ENCODE data around the gene PAX7. TPM values are rescaled to one million over a fixed set of nuclear protein-coding genes. Genes with fewer than 3 reads are reported as not detected.

PAX7 gene
- total RNA-seq, 6 experiments from 2014 or later, result not detected

DNA sequence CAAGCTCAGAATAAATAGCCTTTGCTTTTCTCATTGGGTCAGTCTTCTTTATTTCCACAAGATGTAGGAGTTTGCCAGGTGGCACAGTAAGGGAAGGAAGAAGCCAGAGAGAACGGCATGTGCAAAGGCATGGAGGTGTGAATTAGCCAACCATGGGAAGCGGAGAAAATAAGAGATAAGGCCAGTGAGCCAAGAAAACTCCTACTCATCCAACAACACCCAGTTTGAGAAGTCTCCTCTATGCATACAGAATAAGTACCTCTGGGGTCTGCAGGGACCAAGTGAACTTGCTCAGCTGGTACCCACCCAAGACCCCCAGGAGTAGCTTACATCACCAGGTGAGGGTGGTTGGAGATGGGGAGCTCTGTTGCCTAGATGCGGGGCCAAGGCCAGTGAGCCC lies 162.1 kb downstream of the PAX7 start:
- H3K27me3 Mint-ChIP-seq (ENCODE audit: insufficient read depth), result peaks cover 37% of the 10 kb centered on the region

DNA sequence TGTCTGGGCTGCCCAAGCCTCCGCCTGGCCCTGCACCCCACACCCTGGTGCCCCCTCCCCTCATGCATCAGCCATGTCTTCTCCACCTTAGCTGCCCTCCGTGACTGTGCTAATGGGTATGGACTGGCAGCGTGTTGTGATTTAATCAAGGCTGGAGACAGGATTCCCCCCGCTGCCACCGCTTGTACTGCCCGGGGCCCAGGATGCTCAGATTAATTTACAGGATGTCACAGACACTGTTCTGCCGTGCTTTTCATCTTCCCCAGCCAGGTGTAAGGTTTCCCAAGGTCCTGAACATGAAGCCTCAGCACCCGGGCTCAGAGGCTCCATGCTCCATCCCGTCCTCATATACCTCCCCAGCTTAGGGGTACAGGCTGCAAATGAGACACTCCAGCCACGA lies 162.5 kb downstream of the PAX7 start:
- DNase-seq, result no peak

More for the DNA sequence above, 162.1 kb downstream of the PAX7 start:
- Mint-ChIP-seq H3K4me1 (ENCODE audit: low read depth) (no peaks in the 10 kb centered on the region), H3K27ac (no peak overlapping the region), H3K36me3 (ENCODE audit: low read depth) (no peaks in the 10 kb centered on the region), H3K9me3 (no peaks in the 10 kb centered on the region), H3K4me3 (no peak overlapping the region)
- no peak for DNase-seq
- TF ChIP-seq, protein P1, sequence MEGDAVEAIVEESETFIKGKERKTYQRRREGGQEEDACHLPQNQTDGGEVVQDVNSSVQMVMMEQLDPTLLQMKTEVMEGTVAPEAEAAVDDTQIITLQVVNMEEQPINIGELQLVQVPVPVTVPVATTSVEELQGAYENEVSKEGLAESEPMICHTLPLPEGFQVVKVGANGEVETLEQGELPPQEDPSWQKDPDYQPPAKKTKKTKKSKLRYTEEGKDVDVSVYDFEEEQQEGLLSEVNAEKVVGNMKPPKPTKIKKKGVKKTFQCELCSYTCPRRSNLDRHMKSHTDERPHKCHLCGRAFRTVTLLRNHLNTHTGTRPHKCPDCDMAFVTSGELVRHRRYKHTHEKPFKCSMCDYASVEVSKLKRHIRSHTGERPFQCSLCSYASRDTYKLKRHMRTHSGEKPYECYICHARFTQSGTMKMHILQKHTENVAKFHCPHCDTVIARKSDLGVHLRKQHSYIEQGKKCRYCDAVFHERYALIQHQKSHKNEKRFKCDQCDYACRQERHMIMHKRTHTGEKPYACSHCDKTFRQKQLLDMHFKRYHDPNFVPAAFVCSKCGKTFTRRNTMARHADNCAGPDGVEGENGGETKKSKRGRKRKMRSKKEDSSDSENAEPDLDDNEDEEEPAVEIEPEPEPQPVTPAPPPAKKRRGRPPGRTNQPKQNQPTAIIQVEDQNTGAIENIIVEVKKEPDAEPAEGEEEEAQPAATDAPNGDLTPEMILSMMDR (IDR thresholded peaks at IDR 0.05), result no peak

DNA sequence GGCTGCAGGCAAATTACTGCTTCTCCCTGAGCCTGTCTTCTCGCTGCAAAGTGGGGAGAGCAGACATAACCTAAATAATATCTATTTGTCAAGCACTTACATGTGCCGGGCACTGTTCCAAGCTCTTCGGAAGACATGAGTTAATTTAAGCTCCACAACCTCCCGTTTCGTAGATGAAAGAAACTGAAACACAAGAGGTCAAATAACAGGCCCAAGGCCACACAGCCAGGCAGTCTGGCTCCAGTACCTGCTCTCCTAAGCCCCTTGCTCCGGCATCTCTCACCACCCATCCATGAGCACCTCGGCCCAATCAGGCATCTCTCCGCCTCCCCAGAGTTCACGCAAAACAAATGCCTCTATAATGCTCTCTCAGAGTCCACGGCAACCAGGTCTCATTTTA lies 163.4 kb downstream of the PAX7 start:
- no peak for DNase-seq
- TF ChIP-seq, protein P1 (IDR thresholded peaks at IDR 0.05), result no peak
- Mint-ChIP-seq H3K36me3 (ENCODE audit: low read depth) (no peaks in the 10 kb centered on the region), H3K4me1 (ENCODE audit: low read depth) (no peaks in the 10 kb centered on the region), H3K27ac (no peak overlapping the region), H3K4me3 (no peak overlapping the region), H3K27me3 (ENCODE audit: insufficient read depth) (peaks cover 37% of the 10 kb centered on the region), H3K9me3 (no peaks in the 10 kb centered on the region)

More for the DNA sequence above, 162.5 kb downstream of the PAX7 start:
- Mint-ChIP-seq H3K27me3 (ENCODE audit: insufficient read depth) (peaks cover 37% of the 10 kb centered on the region), H3K4me3 (no peak overlapping the region), H3K27ac (no peak overlapping the region), H3K4me1 (ENCODE audit: low read depth) (no peaks in the 10 kb centered on the region), H3K36me3 (ENCODE audit: low read depth) (no peaks in the 10 kb centered on the region), H3K9me3 (no peaks in the 10 kb centered on the region)
- TF ChIP-seq, protein P1 (IDR thresholded peaks at IDR 0.05), result no peak

DNA sequence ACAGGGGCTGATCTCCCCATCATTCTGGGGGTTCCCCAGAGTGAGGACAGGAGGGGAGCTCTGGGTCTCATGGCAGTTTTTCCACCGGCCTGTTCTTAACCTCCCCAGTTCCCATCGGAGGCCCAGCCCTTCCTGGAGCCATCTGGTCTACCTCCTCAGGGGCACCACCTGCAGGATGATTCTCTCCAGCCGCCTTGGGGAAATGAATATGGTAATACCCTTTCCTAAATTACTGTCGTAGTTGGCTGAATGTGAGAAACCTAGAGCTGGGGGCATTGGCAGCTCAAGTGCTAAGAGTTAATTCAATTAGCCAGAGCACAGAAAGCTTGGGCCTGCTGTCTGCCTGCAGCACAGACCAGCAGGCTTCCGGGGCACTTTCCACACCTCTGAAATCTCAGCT lies 163.9 kb downstream of the PAX7 start:
- Mint-ChIP-seq H3K4me1 (ENCODE audit: low read depth) (no peaks in the 10 kb centered on the region), H3K4me3 (no peak overlapping the region), H3K27ac (no peak overlapping the region), H3K36me3 (ENCODE audit: low read depth) (no peaks in the 10 kb centered on the region), H3K27me3 (ENCODE audit: insufficient read depth) (peaks cover 35% of the 10 kb centered on the region), H3K9me3 (no peaks in the 10 kb centered on the region)
- TF ChIP-seq, protein P1 (IDR thresholded peaks at IDR 0.05), result peak; percentile 17; the same call in 1 of the 2 replicates
- DNase-seq, result no peak

DNA sequence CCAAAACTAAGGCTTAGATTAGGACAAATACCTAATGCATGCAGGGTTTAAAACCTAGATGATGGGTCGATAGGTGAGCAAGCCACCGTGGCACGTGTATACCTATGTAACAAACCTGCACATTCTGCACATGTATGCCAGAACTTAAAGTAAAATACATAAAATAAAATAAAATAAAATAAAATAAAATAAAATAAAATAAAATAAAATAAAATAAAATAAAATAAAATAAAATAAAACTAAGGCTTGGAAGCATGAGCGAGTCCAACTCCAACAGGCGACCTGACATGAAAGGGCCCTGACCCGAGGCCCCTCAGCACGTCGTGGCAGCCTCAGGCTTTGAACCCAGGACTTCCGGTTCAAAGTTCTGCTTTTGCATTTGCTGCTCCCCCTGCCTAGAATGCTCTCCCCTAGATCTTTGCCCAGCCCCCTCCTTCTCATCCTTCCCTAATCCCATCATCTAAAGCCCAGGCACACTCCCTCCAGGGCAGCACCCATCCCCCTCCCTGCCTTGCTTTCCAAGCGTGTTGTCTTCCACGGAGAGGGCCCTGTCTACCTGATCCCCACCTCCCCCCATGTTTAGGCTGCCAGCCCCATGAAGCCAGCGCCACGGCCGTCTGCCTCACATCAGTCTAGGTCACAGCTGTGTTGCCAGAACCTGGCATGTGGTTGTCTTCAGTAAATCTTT lies 164.5 kb downstream of the PAX7 start:
- peaks cover 31% of the 10 kb centered on the region for H3K27me3 Mint-ChIP-seq (ENCODE audit: insufficient read depth)

More for the DNA sequence above, 164.5 kb downstream of the PAX7 start:
- TF ChIP-seq, protein P1 (IDR thresholded peaks at IDR 0.05), result no peak
- no peak for DNase-seq
- no peak overlapping the region for H3K27ac Mint-ChIP-seq
- H3K4me1 Mint-ChIP-seq (ENCODE audit: low read depth), result no peaks in the 10 kb centered on the region
- no peaks in the 10 kb centered on the region for H3K36me3 Mint-ChIP-seq (ENCODE audit: low read depth)
- H3K9me3 Mint-ChIP-seq, result no peaks in the 10 kb centered on the region
- H3K4me3 Mint-ChIP-seq, result no peak overlapping the region
